ENCODE measurements around the gene MARCKS. TPM values are rescaled to one million over a fixed set of nuclear protein-coding genes. Genes with fewer than 3 reads are reported as not detected.

The MARCKS gene
- total and polyA plus RNA-seq, 4 donors: 7.7 to 75.6 (median 28.5) TPM

DNA sequence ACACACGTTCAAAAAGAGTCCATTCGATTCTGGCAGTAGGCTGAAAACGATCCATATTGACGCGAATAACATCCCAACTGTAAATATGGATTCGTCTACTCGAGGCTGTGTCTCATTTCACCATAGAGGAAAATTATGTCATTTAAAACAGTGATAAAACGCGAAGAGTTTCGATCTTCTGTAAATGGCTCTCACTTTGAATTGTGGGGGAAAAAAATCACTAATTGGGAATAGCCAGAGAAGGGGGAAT, 845 bp upstream of the MARCKS start:
- intact Hi-C loops (cut with DNase I): loop anchor here (5.0 to 10.0 kb wide), 4 partner anchors 221 to 1074 kb away; no protein-coding TSS in a partner anchor
- H3K9me3 ChIP-seq (ENCODE audit: control insufficient read depth, low read length): no peaks in the 10 kb centered on the region
- no peaks in the 10 kb centered on the region for H3K36me3 ChIP-seq (ENCODE audit: control insufficient read depth in 1 of 2, insufficient read depth in 2 of 2, low read length in 1 of 2)
- peak overlapping the region in 1 of 2 donors; percentile 14 for H3K27ac ChIP-seq (ENCODE audit: low read depth in 1 of 2, low read length in 2 of 2)
- H3K4me3 ChIP-seq (ENCODE audit: low read length in 2 of 2): peak overlapping the region; percentile 59 to 77
- H3K27me3 ChIP-seq (ENCODE audit: control insufficient read depth in 1 of 2, insufficient read depth in 2 of 2, low read length in 1 of 2): no peaks in the 10 kb centered on the region
- WGBS, 2 donors: 0% methylated on average over 10 of the region's 10 CpGs
- ATAC-seq (ENCODE audit: low FRiP score): no peak
- no peak for DNase-seq
- H3K4me1 ChIP-seq (ENCODE audit: control insufficient read depth in 1 of 2, insufficient read depth in 2 of 2, low read length in 2 of 2): no peaks in the 10 kb centered on the region

GRCh38 chr6:113857556-113858479, 673 bp downstream of the MARCKS start:
- ATAC-seq (ENCODE audit: low FRiP score) (peak; percentile 31), DNase-seq (peak in 1 of 2 donors; percentile 57)
- Histone ChIP-seq H3K27ac (ENCODE audit: low read depth in 1 of 2, low read length in 2 of 2) (no peak overlapping the region), H3K4me3 (ENCODE audit: low read length in 2 of 2) (peak overlapping the region; percentile 1 to 59), H3K4me1 (ENCODE audit: control insufficient read depth in 1 of 2, insufficient read depth in 2 of 2, low read length in 2 of 2) (no peaks in the 10 kb centered on the region), H3K27me3 (ENCODE audit: control insufficient read depth in 1 of 2, insufficient read depth in 2 of 2, low read length in 1 of 2) (no peaks in the 10 kb centered on the region), H3K9me3 (ENCODE audit: control insufficient read depth, low read length) (no peaks in the 10 kb centered on the region), H3K36me3 (ENCODE audit: control insufficient read depth in 1 of 2, insufficient read depth in 2 of 2, low read length in 1 of 2) (no peaks in the 10 kb centered on the region)
- 0 to 1% methylated on average over 43 of the region's 43 CpGs for WGBS, 2 donors
- intact Hi-C loops (cut with DNase I): loop anchor here (2.0 to 10.0 kb wide), 5 partner anchors 223 to 1077 kb away; no protein-coding TSS in a partner anchor

- intact Hi-C loops (cut with DNase I): loop anchor here (2.0 to 10.0 kb wide), 5 partner anchors 224 to 1078 kb away; no protein-coding TSS in a partner anchor
- 0% methylated on average over 66 to 67 of the region's 67 CpGs for WGBS, 2 donors
- Histone ChIP-seq H3K4me1 (ENCODE audit: control insufficient read depth in 1 of 2, insufficient read depth in 2 of 2, low read length in 2 of 2) (no peaks in the 10 kb centered on the region), H3K27me3 (ENCODE audit: control insufficient read depth in 1 of 2, insufficient read depth in 2 of 2, low read length in 1 of 2) (no peaks in the 10 kb centered on the region), H3K9me3 (ENCODE audit: control insufficient read depth, low read length) (no peaks in the 10 kb centered on the region), H3K4me3 (ENCODE audit: low read length in 2 of 2) (peak overlapping the region; percentile 1 to 62), H3K36me3 (ENCODE audit: control insufficient read depth in 1 of 2, insufficient read depth in 2 of 2, low read length in 1 of 2) (no peaks in the 10 kb centered on the region), H3K27ac (ENCODE audit: low read depth in 1 of 2, low read length in 2 of 2) (peak overlapping the region in 1 of 2 donors; percentile 28)
- peak; percentile 94 for ATAC-seq (ENCODE audit: low FRiP score)
- peak; percentile 91 to 96 for DNase-seq
Observed at GRCh38 chr6:113858480-113859348, 1.6 kb downstream of the MARCKS start.

GRCh38 chr6:113859349-113860180, 2.4 kb downstream of the MARCKS start:
- Histone ChIP-seq H3K4me3 (ENCODE audit: low read length in 2 of 2) (peak overlapping the region; percentile 62 to 75), H3K27me3 (ENCODE audit: control insufficient read depth in 1 of 2, insufficient read depth in 2 of 2, low read length in 1 of 2) (no peaks in the 10 kb centered on the region), H3K36me3 (ENCODE audit: control insufficient read depth in 1 of 2, insufficient read depth in 2 of 2, low read length in 1 of 2) (no peaks in the 10 kb centered on the region), H3K9me3 (ENCODE audit: control insufficient read depth, low read length) (no peaks in the 10 kb centered on the region), H3K4me1 (ENCODE audit: control insufficient read depth in 1 of 2, insufficient read depth in 2 of 2, low read length in 2 of 2) (no peaks in the 10 kb centered on the region), H3K27ac (ENCODE audit: low read depth in 1 of 2, low read length in 2 of 2) (peak overlapping the region; percentile 12 to 28)
- DNase-seq (peak; percentile 54 to 80), ATAC-seq (ENCODE audit: low FRiP score) (peak; percentile 8)
- intact Hi-C loops (cut with DNase I): loop anchor here (2.0 to 10.0 kb wide), 5 partner anchors 225 to 1079 kb away; no protein-coding TSS in a partner anchor
- WGBS, 2 donors: 5 to 7% methylated on average over 73 to 90 of the region's 90 CpGs

GRCh38 chr6:113860181-113860955, 3.2 kb downstream of the MARCKS start:
- no peak for ATAC-seq (ENCODE audit: low FRiP score)
- WGBS, 2 donors: 5 to 26% methylated on average over 37 to 56 of the region's 56 CpGs
- Histone ChIP-seq H3K27ac (ENCODE audit: low read depth in 1 of 2, low read length in 2 of 2) (peak overlapping the region in 1 of 2 donors; percentile 12), H3K36me3 (ENCODE audit: control insufficient read depth in 1 of 2, insufficient read depth in 2 of 2, low read length in 1 of 2) (no peaks in the 10 kb centered on the region), H3K4me3 (ENCODE audit: low read length in 2 of 2) (peak overlapping the region; percentile 62 to 75), H3K9me3 (ENCODE audit: control insufficient read depth, low read length) (no peaks in the 10 kb centered on the region), H3K4me1 (ENCODE audit: control insufficient read depth in 1 of 2, insufficient read depth in 2 of 2, low read length in 2 of 2) (no peaks in the 10 kb centered on the region), H3K27me3 (ENCODE audit: control insufficient read depth in 1 of 2, insufficient read depth in 2 of 2, low read length in 1 of 2) (no peaks in the 10 kb centered on the region)
- peak; percentile 54 to 76 for DNase-seq
- intact Hi-C loops (cut with DNase I): no loop called here

DNA sequence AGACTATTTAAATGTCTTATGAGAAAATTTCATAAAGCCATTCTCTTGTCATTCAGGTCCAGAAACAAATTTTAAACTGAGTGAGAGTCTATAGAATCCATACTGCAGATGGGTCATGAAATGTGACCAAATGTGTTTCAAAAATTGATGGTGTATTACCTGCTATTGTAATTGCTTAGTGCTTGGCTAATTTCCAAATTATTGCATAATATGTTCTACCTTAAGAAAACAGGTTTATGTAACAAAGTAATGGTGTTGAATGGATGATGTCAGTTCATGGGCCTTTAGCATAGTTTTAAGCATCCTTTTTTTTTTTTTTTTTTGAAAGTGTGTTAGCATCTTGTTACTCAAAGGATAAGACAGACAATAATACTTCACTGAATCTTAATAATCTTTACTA, 5.0 kb downstream of the MARCKS start:
- Histone ChIP-seq H3K27me3 (ENCODE audit: control insufficient read depth in 1 of 2, insufficient read depth in 2 of 2, low read length in 1 of 2) (no peaks in the 10 kb centered on the region), H3K4me3 (ENCODE audit: low read length in 2 of 2) (no peak overlapping the region), H3K4me1 (ENCODE audit: control insufficient read depth in 1 of 2, insufficient read depth in 2 of 2, low read length in 2 of 2) (no peaks in the 10 kb centered on the region), H3K36me3 (ENCODE audit: control insufficient read depth in 1 of 2, insufficient read depth in 2 of 2, low read length in 1 of 2) (no peaks in the 10 kb centered on the region), H3K9me3 (ENCODE audit: control insufficient read depth, low read length) (no peaks in the 10 kb centered on the region), H3K27ac (ENCODE audit: low read depth in 1 of 2, low read length in 2 of 2) (no peak overlapping the region)
- intact Hi-C loops (cut with DNase I): no loop called here
- no peak for DNase-seq
- ATAC-seq (ENCODE audit: low FRiP score): no peak

DNA sequence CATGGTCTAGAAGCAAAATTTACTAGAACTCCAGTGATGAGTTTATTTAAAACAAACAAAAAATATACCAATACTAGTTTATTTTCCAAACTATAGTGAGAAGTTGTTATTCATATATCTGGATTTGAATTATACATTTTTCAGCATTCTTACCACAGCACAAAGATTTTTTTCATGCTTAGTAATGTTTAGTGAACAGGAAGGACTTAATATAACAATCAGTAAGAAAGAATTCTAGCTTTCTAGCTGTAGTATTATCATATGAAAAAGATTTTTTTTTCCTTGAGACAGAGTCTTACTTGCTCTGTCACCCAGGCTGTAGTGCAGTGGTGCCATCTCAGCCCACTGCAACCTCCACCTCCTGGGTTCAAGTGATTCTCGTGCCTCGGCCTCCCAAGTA, 13.8 kb downstream of the MARCKS start:
- no peak for DNase-seq
- H3K9me3 ChIP-seq (ENCODE audit: control insufficient read depth, low read length): peaks cover 1% of the 10 kb centered on the region
- intact Hi-C loops (cut with DNase I): no loop called here
- H3K27me3 ChIP-seq (ENCODE audit: control insufficient read depth in 1 of 2, insufficient read depth in 2 of 2, low read length in 1 of 2): no peaks in the 10 kb centered on the region
- no peak for ATAC-seq (ENCODE audit: low FRiP score)
- 97 to 100% methylated on average over 2 of the region's 2 CpGs for WGBS, 2 donors
- H3K4me3 ChIP-seq (ENCODE audit: low read length in 2 of 2): no peak overlapping the region
- H3K36me3 ChIP-seq (ENCODE audit: control insufficient read depth in 1 of 2, insufficient read depth in 2 of 2, low read length in 1 of 2): no peaks in the 10 kb centered on the region
- no peak overlapping the region for H3K27ac ChIP-seq (ENCODE audit: low read depth in 1 of 2, low read length in 2 of 2)
- peaks cover 0 to 1% of the 10 kb centered on the region in 2 donors for H3K4me1 ChIP-seq (ENCODE audit: control insufficient read depth in 1 of 2, insufficient read depth in 2 of 2, low read length in 2 of 2)
